ENCODE data around the gene CELA1. TPM values are rescaled to one million over a fixed set of nuclear protein-coding genes. Genes with fewer than 3 reads are reported as not detected.

CELA1 gene
- total RNA-seq, 1 experiment from 2014 or later: not detected

- no peak for DNase-seq
- Histone ChIP-seq H2AFZ (ENCODE audit: low read length) (no peak overlapping the region), H3K79me2 (ENCODE audit: insufficient read depth, low read length) (no peaks in the 10 kb centered on the region), H3K56ac (ENCODE audit: insufficient read length, low read depth, low read length) (no peak overlapping the region), H4K8ac (replicated peaks; ENCODE audit: insufficient read length, low read depth, low read length) (no peak overlapping the region), H3K79me1 (ENCODE audit: insufficient read depth, low read depth, low read length, poor library complexity, severe bottlenecking) (no peaks in the 10 kb centered on the region), H3K14ac (ENCODE audit: insufficient read depth, low read length) (no peak overlapping the region), H3K27me3 (ENCODE audit: insufficient read depth, low read length) (no peaks in the 10 kb centered on the region), H3K23ac (ENCODE audit: insufficient read length, low read depth, low read length) (no peak overlapping the region), H2AK5ac (ENCODE audit: insufficient read length, low read length) (no peak overlapping the region), H4K5ac (ENCODE audit: insufficient read length, low read depth, low read length) (no peak overlapping the region), H2BK20ac (ENCODE audit: low read depth, low read length, poor library complexity, severe bottlenecking) (no peak overlapping the region), H4K91ac (ENCODE audit: insufficient read length, low read depth, low read length) (no peak overlapping the region), H2BK15ac (ENCODE audit: low read depth, low read length) (no peak overlapping the region), H2BK120ac (ENCODE audit: low read depth, low read length, poor library complexity, severe bottlenecking) (no peak overlapping the region), H3K4ac (ENCODE audit: low read depth, low read length) (no peak overlapping the region), H3K27ac (ENCODE audit: insufficient read length, low read depth, low read length) (no peak overlapping the region), H3K9ac (ENCODE audit: extremely low read depth, insufficient read length, low read length) (no peak overlapping the region), H3K4me2 (ENCODE audit: insufficient read depth, insufficient read length, low read length) (no peak overlapping the region), H2BK12ac (ENCODE audit: insufficient read length, low read depth, low read length) (no peak overlapping the region), H3K23me2 (ENCODE audit: insufficient read length, low read depth, low read length, poor library complexity, severe bottlenecking) (no peaks in the 10 kb centered on the region), H2BK5ac (ENCODE audit: insufficient read length, low read length) (no peak overlapping the region), H3K9me3 (ENCODE audit: control insufficient read depth, low read depth, low read length) (no peaks in the 10 kb centered on the region), H3T11ph (ENCODE audit: low read length) (no peak overlapping the region), H4K20me1 (ENCODE audit: control insufficient read depth, insufficient read depth, insufficient read length) (no peaks in the 10 kb centered on the region), H3K4me1 (ENCODE audit: insufficient read depth, low read length) (no peaks in the 10 kb centered on the region), H3K18ac (ENCODE audit: insufficient read length, low read depth, low read length) (no peak overlapping the region)
- no peak overlapping the region for H3K4me3 Mint-ChIP-seq
- no CpG with 5 or more reads among the region's 5 CpGs for WGBS (ENCODE audit: extremely low coverage, insufficient read length, low lambda C conversion rate)
- H3K9me3 Mint-ChIP-seq: no peaks in the 10 kb centered on the region
- no peak overlapping the region; a peak in 1 of 7 replicates for H3K27ac Mint-ChIP-seq
- peaks cover 10 to 11% of the 10 kb centered on the region in 2 experiments for H3K4me1 Mint-ChIP-seq
- no peak for TF ChIP-seq CTCF (conservative IDR thresholded peaks at IDR 0.05)
- no peaks in the 10 kb centered on the region; the same call in none of the 2 replicates for H3K27me3 Mint-ChIP-seq (ENCODE audit: low read depth)
- no peaks in the 10 kb centered on the region; a peak in 1 of 7 replicates for H3K36me3 Mint-ChIP-seq (ENCODE audit: insufficient read depth in 1 of 3, low read depth in 3 of 3)
Measured at GRCh38 chr12:51329742-51330141, 16.7 kb downstream of the CELA1 start.

Measured in H9 (cell line).